GM19372 (cell line): ENCODE measurements around the gene NPAS2.

ENCODE experiments used
- ATAC-seq: cut with Tn5 transposase; IDR thresholded peaks from one replicate; pipeline ENCODE4 v1.9.1; 2021; ENCODE audit warnings: mild to moderate bottlenecking, low read depth, moderate library complexity; ENCODE audit not compliant: unreplicated experiment

The NPAS2 gene

DNA sequence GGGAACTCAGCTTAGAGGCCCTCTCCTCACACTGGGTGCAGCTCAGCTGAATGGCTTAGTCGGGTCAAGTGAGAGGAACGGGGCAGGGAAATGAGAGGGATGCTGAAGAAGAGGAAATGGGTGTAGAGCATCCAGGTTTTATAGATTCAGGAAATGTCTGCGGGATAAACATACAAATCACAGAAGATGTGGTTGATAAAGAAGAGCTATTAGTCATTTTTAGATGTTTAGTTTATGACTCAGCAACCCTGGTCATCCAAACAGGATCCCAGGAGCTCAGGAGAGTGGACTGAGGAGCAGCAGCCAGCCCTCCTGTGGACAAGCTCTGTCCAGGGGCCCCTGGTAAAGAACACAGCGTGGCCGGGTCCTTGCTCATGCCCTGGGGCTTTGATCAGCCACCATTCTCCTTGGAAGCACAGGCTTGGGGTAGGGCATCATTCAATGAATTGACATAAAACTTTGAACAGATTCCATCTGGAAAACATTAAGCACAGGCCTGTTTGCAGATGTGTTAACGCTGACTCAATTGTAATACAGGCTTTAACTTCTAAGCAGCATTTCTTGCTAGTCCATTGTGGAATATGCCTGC, 83.0 kb downstream of the NPAS2 start:
- ATAC-seq = no peak

DNA sequence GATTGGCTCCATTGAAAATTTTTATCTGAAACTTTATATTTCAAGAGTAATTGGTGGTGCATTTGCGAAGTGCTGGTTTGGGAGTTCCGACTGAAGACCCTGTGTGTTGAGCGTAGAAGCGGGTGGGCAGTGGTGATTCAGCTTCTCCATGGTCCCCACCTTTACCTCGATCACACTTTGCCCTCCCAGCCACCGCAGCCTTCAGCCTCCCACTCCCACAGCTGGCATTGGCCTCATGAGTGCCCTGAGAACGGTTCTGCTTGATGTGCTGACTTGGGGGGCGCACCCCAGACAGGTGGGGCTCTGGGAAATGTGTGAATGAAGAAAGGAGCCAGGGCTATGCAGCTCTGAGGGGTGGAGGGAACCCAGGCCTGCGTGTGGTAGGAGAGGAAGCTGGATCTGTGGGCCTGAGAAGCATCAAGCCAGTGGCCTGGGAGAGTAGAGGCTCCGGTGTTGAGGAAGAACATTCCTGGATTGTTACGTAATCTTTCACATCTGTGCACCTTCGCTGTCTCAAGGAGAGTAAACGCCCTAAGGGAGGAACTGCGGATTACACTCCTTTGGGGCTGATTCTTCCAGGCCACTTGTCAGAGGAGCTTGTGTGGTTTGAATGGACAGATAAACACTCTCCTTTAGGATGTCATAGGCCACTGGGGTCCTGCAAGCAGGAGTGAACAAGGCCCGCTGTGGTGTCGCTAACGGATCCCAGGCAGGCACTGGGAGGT, 83.8 kb downstream of the NPAS2 start:
- ATAC-seq = no peak

- no peak for ATAC-seq
These were observed 85.3 kb downstream of the NPAS2 start for GRCh38 chr2:100905132-100905805.

DNA sequence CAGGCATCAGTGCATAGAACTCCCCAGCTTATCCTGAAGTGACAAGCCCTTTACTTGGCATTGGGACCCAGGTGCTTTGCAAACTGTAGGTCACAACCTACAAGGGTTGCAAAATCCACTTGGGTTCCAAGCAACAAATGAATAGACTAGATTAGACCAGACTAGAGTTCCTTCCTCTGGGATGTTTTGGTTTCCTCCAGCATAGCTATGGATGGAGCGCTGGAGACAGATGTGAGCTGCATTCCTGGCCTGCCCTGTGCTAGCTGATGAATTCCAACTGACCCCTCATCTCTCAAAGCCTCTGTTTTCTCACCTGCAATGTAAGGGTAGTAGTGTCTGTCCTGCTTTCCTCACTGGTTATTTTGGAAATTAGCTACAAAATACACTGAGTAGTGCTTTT, 86.2 kb downstream of the NPAS2 start:
- no peak for ATAC-seq

- no peak for ATAC-seq
These were observed 86.7 kb downstream of the NPAS2 start for GRCh38 chr2:100906679-100907078.

GRCh38 chr2:100907832-100908231, 87.9 kb downstream of the NPAS2 start:
- no peak for ATAC-seq

GRCh38 chr2:100909534-100910081, 89.7 kb downstream of the NPAS2 start:
- no peak for ATAC-seq

- ATAC-seq = no peak
These were observed 90.2 kb downstream of the NPAS2 start for GRCh38 chr2:100910111-100910510.

- ATAC-seq = no peak
These were observed 99.4 kb downstream of the NPAS2 start for GRCh38 chr2:100919316-100919715.

DNA sequence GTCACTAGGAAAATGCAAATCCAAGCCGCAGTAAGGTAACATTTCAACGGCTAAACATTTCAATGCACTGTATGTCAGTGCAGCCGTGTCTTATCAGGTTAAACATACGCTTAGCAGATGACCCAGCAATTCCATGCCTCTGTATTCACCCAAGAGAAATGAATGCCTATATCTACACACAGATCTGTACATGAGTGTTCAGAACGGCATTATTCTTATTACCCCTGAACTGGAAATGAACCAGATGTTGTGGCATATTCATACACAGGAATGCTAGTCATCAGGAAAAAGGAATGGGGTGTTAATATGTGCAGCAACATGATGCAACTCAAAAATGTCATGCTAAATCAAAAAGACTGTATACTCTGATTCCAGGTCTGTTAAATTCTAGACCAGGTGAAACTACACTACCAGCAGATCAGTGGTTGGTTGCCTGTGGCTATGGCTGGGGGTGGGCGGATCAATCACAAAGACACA, 101.8 kb downstream of the NPAS2 start:
- ATAC-seq = no peak

DNA sequence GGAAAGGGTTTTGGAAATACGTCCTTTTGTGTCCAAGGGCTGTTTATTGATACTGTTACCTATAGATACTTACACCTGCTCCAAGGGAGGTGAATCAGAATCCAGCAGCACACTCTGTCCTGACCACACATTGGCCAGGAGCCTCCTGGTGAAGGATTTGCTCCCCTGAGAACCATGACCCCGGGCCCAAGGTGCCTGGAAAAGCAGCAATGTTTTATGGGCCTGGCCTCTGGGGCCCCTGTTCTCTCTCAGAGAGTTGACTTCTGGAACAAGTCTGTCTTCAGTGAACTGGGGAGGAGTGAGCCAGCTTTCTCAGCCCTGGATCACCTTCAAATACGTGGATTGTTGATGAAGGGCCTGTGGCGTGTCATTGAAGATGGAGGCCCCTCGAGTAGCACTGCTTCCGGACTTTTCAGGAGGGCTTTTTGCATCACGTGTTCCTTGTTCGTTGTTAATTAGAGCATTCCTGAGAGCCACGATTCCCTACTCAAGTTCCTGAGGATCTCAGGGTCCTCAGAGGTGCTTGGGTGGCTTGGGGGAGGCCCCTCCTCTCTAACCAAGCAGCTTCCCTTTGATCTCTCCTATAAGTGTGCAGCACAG, 103.6 kb downstream of the NPAS2 start:
- ATAC-seq = no peak

DNA sequence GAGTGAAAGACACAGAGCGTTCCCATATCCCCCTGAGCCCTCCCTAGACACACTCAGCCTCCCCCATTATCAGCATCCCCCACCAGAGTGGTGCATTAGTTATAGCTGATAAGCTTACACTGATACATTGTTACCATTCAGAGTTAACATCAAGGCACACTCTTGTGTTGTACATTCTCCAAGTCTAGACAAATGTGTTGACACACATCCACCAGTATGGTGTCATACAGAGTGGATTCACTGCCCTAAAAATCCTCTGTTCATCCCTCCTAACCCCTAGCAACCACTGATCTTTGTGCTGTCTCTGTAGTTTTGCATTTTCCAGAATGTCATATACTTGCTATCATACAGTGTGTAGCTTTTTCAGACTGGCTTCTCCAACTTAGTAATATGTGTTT, 104.2 kb downstream of the NPAS2 start:
- no peak for ATAC-seq

GRCh38 chr2:100924520-100925451, 104.8 kb downstream of the NPAS2 start:
- ATAC-seq = no peak

GRCh38 chr2:100928235-100928634, 108.3 kb downstream of the NPAS2 start:
- no peak for ATAC-seq

DNA sequence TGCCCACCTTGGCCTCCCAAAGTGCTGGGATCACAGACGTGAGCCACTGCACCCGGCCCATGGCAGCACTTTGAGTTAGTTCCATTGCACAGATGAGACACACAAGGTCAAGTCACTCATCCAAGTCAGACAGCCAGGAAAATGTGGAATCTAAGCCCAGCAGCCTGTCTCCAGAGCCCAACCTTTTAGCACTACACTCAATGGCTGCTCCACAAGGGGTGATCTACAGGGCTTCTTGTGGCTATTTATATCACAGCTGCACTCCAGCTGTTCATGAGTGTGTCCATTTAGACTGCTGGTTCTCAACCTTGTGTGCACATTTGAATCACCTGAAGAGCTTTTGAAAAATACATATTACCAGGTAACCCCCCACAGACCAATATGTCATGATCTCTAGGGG, 109.2 kb downstream of the NPAS2 start:
- no peak for ATAC-seq

DNA sequence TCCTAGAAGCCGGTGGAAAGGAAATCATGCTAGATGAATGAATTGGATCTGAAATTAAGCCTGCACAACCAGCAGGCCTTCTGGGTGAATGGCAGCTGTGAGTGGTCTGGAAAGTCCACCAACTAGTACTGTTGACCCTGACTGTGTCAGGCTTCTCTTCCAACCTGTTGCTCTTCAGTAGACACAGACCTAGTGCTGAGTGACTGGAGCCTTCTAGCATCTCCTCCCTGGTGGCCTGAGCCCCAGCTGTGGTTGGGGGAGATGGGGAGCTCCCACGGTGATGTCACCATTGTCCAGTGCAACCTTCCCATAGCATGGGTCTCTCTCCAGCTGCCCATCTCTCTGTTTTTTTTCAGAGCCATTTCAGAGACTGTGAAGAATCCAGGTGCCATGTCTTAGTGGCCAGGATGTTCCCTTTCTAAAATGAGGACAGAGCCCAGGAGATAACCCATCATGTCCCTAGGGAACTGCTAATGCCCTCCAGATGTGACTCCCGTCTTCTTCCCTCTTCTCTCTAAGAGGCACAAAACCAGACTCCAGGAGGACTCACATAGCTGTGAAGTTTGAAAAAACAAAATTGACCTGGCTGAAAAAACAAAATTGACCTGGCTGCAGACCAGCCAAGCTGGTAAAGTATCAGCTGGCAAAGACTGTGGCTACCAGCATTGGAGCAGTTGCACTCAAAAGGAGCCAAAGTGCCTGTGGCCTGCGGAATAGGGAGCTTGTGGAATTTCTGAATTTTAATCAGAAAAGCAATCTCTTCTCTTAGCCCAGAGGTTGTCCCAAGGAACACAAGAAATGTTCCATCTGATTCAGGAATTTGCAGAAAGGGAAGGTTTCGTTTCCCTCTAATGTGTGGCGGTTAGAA, 114.8 kb downstream of the NPAS2 start:
- ATAC-seq = no peak

- no peak for ATAC-seq
These were observed 115.4 kb downstream of the NPAS2 start for GRCh38 chr2:100935372-100935752.

- no peak for ATAC-seq
These were observed 116.3 kb downstream of the NPAS2 start for GRCh38 chr2:100936070-100936741.
